Activated CD8-positive, alpha-beta memory T cell treated with anti-CD3 and anti-CD28 coated beads for 4 hours (primary cell): ENCODE data around the gene PCDHA5.
"Not testable (repeated sequence)": the region's sequence is repeated elsewhere in the genome, so short reads cannot be mapped to it uniquely, and the experiment has no call there.

ENCODE experiments used
- DNase-seq, 2 donors: peaks; one replicate each; pipeline ENCODE4 v3.0.0-alpha.2; 2020; ENCODE audit warnings: low read depth in 2 of 2

Gene PCDHA5

GRCh38 chr5:140821375-140822280 is at the start of gene PCDHA5:
Gene PCDHA5, plus strand, starts transcription at chr5:140821613.
- DNase-seq, result no peak

- no peak for DNase-seq
These were observed 40.9 kb upstream of the PCDHA5 start for GRCh38 chr5:140780512-140780911.

DNA sequence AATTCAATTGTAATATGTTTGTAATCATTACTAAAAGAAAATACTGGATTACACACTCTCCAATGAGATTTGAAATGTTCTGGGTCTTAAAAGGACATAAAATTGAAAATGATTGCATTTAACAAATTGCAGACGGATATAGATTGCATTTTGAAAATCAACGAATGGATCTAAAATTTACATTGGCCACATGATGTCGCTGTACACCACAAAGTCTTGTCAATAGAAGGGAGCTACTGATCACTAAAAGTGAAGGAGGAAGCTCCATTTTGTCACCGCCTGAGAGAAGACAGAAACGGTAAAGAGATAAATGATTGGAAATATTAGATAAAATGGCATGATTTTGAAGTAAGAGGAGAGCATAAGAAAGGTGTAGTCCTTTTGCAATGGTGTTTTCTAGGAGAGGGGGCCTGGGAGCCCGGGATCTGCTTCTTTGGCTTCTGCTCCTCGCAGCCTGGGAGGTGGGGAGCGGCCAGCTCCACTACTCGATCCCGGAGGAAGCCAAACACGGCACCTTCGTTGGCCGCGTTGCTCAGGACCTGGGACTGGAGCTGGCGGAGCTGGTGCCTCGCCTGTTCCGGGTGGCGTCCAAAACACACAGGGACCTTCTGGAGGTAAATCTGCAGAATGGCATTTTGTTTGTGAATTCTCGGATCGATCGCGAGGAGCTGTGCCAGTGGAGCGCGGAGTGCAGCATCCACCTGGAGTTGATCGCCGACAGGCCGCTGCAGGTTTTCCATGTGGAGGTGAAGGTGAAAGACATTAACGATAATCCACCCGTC is 35.3 kb upstream of the PCDHA5 start, which contains the start of gene PCDHA1:
TSS of gene PCDHA1 (plus strand) at position 236 of the 782 bp plus-strand sequence.
- no peak for DNase-seq

- not testable (repeated sequence) for DNase-seq
These were observed 34.0 kb upstream of the PCDHA5 start for GRCh38 chr5:140787422-140787821.

- not testable (repeated sequence) for DNase-seq
These were observed 33.4 kb upstream of the PCDHA5 start for GRCh38 chr5:140787849-140788504.

- DNase-seq, result no peak
These were observed 30.3 kb upstream of the PCDHA5 start for GRCh38 chr5:140791089-140791488.

- no peak for DNase-seq
These were observed 26.7 kb upstream of the PCDHA5 start, which contains the start of gene PCDHA2 for GRCh38 chr5:140794595-140795258. Gene PCDHA2, plus strand, starts transcription at chr5:140794852.

DNA sequence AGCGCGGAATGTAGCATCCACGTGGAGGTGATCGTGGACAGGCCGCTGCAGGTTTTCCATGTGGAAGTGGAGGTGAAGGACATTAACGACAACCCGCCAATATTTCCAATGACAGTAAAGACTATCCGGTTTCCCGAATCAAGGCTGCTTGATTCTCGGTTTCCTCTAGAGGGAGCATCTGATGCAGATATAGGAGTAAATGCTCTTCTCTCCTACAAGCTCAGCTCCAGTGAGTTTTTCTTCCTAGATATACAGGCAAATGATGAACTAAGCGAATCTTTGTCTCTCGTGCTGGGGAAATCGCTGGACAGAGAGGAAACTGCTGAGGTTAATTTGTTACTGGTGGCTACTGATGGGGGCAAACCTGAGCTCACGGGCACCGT is 26.2 kb upstream of the PCDHA5 start:
- no peak for DNase-seq

GRCh38 chr5:140796072-140796717 is 25.2 kb upstream of the PCDHA5 start:
- DNase-seq, result not testable (repeated sequence)

GRCh38 chr5:140796718-140797095 is 24.7 kb upstream of the PCDHA5 start:
- no peak for DNase-seq

GRCh38 chr5:140800816-140801493 is 20.5 kb upstream of the PCDHA5 start, which contains the start of gene PCDHA3:
Gene PCDHA3, plus strand, starts transcription at chr5:140801057.
- no peak for DNase-seq

- DNase-seq, result no peak
These were observed 19.9 kb upstream of the PCDHA5 start for GRCh38 chr5:140801494-140801841.

- DNase-seq, result not testable (repeated sequence)
These were observed 19.0 kb upstream of the PCDHA5 start for GRCh38 chr5:140802381-140802780.

DNA sequence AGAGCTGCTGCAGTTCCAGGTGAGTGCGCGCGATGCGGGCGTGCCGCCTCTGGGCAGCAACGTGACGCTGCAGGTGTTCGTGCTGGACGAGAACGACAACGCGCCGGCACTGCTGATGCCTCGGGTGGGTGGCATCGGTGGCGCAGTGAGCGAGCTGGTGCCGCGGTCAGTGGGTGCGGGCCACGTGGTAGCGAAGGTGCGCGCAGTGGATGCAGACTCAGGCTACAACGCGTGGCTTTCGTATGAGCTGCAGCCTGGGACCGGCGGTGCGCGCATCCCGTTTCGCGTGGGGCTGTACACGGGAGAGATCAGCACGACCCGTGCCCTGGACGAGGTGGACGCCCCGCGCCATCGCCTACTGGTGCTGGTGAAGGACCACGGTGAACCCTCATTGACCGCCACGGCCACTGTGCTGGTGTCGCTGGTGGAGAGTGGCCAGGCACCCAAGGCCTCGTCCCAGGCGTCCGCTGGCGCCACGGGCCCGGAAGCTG is 18.6 kb upstream of the PCDHA5 start:
- DNase-seq, result no peak

DNA sequence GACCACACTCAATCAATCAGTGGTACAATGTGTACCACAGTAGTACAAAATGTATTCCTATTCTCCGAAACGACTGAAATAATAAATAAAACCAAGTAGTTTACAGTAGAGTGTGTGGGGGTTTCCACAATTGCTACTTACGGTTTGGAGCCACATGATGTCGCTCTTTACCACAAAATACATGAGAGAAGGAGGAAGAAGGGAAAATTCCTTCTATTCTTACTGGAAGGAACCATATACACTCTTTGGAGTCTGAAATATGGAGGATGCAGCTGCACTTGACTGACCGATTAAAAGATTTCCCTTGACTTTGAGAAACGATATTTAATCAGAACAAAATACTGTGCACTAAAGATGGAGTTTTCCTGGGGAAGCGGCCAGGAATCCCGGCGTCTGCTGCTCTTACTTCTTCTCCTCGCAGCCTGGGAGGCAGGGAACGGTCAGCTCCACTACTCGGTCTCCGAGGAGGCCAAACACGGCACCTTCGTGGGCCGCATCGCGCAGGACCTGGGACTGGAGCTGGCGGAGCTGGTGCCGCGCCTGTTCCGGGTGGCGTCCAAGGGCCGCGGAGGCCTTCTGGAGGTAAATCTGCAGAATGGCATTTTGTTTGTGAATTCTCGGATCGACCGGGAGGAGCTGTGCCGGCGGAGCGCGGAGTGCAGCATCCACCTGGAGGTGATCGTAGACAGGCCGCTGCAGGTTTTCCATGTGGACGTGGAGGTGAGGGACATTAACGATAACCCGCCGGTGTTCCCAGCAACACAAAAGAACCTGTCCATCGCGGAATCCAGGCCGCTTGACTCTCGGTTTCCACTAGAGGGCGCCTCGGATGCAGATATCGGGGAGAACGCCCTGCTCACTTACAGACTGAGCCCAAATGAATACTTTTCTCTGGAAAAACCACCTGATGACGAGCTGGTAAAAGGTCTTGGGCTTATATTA is 14.3 kb upstream of the PCDHA5 start, which contains the start of gene PCDHA4:
TSS of gene PCDHA4 (plus strand) at position 235 of the 942 bp plus-strand sequence.
- no peak for DNase-seq

DNA sequence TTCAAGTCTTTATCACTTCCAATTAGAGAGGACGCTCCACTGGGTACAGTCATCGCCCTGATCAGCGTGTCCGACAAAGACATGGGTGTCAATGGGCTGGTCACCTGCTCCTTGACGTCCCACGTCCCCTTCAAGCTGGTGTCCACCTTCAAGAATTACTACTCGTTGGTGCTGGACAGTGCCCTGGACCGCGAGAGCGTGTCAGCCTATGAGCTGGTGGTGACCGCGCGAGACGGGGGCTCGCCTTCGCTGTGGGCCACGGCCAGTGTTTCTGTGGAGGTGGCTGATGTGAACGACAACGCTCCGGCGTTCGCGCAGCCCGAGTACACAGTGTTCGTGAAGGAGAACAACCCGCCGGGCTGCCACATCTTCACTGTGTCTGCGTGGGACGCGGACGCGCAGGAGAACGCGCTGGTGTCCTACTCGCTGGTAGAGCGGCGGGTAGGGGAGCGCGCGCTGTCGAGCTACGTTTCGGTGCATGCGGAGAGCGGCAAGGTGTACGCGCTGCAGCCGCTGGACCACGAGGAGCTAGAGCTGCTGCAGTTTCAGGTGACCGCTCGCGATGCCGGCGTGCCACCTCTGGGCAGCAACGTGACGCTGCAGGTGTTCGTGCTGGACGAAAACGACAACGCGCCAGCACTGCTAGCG is 13.0 kb upstream of the PCDHA5 start:
- not testable (repeated sequence) for DNase-seq

DNA sequence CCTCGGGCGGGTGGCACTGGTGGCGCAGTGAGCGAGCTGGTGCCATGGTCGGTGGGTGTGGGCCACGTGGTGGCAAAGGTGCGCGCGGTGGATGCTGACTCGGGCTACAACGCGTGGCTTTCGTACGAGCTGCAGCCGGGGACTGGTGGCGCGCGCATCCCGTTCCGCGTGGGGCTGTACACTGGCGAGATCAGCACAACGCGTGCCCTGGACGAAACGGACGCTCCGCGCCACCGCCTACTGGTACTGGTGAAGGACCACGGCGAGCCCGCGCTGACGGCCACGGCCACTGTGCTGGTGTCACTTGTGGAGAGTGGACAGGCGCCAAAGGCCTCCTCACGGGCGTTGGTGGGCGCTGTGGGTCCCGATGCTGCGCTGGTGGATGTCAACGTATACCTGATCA is 12.5 kb upstream of the PCDHA5 start:
- no peak for DNase-seq

DNA sequence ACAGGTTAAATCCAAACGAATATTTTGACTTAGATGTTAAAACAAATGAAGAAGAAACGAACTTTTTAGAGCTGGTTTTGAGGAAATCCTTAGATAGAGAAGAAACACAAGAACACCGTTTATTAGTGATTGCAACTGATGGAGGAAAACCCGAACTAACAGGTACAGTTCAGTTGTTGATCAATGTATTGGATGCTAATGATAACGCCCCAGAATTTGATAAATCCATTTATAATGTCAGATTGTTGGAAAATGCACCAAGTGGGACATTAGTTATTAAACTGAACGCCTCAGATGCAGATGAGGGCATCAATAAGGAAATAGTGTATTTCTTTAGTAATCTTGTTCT is 842 bp downstream of the PCDHA5 start:
- no peak for DNase-seq

GRCh38 chr5:140822969-140823368 is 1.6 kb downstream of the PCDHA5 start:
- not testable (repeated sequence) for DNase-seq
